Stimulated activated CD4-positive, alpha-beta T cell treated with anti-CD3 and anti-CD28 coated beads, TNF-alpha, amount 100 ng/mL, for 24 hours (primary cell): ENCODE measurements around the gene KCNIP4.

Source experiments
- DNase-seq, 3 experiments: peaks; one replicate each; pipeline ENCODE4 v3.0.0-alpha.2; 2020; ENCODE audit warnings: low read depth in 3 of 3

KCNIP4 gene

DNA sequence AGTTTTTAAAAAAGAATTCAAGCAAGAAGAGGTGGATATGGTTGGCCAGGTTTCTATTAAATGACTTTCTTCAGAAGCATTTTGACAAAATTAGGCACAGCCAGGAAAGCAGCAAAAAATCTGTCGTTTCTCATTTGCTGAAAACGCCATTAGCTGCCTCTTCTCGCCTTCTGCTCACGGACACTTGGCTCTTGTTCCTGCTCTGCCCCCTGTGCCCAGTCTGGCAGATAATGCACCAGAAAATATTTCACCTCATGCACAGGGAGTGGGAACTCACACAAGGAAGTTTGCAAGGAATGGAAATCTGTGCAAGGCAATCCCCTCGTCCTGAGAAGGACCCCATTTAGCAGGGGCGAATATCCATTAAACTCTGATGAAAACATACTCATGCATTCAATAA lies 988.3 kb downstream of the KCNIP4 start:
- no peak for DNase-seq

DNA sequence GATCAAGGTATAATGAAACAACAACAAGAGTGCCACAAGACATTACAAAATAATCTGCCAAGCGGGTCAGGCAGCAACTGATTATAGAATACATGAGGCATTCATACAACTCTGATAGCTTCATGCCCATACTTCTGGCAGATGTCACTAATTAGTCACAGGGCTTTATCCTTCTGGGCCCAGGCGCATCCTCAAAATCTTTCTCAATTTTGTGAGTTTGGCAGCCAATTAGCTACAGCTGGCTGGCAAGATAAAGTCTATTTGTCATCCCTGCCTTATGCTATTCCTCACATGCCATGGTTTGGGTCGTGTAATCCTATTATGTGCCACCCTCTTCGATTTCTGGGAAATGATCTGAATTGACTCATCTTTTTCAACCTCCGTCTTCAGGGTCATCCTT lies 994.0 kb downstream of the KCNIP4 start:
- DNase-seq: no peak

DNA sequence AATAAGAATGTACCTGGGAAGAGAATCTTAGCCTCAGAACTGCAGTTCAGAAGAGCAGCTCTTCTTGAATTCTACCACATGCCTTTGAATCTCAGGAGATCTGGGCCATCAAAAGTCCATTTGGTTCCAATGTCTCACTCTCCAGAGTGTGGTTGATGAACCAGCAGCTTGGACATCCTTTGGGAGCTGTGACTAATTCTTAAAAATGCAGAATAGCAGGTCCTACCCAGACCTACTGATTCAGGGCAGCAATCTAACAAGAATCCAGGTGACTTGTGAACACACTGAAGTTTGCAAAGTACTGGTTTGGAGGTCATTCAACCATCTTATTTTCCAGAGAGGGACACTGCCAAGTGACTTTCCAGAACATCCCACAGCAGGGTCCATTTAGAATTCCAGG lies 1003.6 kb downstream of the KCNIP4 start:
- DNase-seq: no peak

DNA sequence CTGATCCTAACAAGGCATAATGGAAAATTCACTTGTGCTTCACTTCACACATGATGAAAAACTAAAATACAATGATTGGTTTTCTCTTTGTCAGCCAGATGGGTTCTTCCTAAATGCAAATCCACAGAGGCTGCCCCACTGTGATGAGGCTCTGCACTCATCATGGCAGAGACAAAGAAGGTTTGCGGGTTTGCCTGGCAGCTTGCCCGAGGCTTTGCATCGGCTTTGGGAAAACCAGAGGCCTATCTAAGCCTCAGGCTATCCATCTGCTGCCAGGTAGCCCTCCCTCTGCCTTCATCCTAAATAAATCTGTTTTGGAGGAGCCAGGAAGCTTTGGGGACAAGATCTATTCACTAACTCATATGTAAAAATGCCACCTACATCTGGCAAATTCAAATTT lies 1004.1 kb downstream of the KCNIP4 start:
- DNase-seq: no peak

DNA sequence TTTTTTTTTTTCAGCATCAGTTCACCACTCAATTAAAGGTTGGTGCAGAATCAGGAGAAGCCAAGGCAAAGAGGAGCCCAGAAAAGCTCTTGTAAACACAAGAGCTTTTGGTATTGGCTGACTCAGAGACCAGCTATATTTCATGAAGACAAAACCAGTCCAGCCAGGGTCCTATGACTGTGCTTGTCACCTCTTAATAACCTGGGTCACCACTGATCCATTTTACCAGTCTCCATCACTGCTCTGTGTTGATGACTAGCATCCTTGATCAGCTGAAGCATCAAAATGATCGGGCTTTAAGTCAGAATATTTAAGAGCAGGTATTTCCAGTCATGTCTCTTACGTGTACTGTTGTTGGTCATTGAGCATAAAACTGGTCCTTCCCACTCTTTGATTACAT lies 1010.4 kb downstream of the KCNIP4 start:
- DNase-seq: no peak

DNA sequence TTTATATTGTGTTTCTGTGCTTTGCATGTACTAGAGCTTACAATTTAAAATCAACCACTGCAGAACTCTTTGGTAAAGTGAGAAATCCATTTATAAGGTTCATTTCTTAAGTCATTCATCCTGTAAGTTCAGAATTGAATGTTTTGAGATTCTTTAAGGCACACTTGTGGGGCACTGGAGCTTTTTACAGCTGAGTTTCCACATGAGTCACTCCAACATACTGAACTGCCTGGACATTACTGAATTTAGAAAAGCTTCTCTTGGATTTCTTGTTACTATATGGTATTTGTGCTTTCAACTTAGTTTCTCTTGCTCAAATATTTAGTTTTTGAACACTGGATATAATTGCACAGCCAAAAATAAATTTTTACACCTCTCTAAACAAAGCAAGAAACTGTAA lies 1022.0 kb downstream of the KCNIP4 start:
- no peak for DNase-seq

DNA sequence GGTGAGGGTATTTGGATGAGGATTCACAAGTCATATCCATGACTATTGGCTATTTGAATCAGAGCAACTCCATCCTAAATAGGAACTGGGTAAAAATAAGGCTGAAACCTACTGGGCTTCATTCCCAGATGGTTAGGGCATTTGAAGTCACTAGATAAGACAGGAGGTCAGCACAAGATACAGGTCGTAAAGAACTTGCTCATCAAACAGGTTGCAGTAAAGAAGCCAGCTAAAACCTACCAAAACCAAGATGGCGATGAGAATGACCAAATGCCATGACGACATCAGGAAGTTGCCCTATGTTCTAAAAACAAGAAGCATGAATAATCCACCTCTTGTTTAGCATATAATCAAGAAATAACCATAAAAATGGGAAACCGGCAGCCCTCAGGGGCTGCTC lies 1023.4 kb downstream of the KCNIP4 start:
- no peak for DNase-seq

DNA sequence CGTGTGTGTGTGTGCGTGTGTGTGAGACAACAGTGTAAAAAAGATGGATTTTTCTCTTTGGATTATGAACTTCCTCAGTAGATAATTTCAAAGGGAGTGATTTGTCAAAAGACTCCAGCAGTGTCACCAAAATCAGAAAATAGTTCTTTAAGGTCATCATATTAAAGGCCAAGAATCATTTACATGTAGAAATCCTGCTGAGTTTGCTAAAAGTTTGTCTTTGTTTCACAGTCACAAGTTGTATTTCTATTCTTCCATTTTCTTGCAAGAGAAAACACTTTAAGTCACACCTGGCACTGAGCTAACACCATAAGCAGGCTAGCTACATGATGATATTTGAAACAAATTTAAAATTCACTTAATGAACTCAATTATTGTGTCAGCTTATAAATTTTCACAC lies 1025.6 kb downstream of the KCNIP4 start:
- no peak for DNase-seq

DNA sequence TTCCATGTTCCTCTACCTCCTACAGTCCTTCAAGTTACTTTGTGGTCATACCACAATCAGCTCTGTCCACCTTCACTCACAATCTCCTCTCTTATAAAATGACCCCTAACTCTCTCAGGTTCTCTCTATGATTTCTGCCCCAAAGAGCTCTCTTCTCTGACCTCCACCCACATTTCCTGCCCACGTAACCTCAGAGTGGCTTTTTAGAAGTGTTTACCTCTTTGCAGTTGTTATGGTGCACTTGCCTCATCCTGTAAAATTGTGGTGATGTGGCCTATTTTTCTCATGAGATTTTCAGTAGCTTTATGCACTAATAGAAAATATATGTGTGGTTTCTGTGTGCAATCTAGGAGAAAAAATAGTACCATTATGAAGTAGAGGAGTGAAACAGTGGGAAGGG lies 1032.5 kb downstream of the KCNIP4 start:
- no peak for DNase-seq

DNA sequence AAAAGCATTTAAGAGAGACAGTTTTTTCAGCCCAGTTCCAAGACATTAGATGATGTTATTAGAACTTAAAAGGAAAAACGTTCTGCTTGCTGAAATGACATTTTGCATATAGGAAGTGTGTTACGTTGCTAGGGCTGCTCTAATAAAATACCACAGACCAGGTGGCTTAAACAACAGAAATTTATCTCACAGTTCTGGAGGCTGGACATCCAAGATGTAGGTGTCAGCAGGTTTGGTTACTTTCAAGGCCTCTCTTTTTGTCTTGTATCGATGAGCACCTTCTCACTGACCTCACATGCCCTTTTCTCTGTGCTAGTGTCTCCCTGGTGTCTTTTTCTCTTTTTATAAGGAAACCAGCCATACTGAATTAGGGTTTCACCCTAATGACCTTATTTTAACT lies 1043.6 kb downstream of the KCNIP4 start:
- no peak for DNase-seq

DNA sequence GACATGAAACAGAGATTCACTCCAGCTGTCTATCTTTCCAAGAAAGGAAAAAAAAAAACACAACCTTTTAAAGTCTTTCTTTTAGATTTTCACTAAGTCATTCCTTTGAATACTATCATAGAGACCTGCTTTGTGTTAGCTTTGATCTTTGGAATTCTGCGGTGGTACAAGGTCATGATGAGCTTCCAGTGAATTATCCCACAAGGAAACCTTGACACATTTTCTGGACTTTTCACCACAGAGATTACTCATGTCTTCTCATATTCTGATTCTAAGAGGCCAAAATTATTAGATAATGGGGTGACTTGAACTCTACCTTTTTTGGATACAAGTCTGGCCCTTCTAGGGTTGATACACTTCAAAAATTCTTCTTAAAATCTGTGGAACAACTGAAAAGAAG lies 1046.7 kb downstream of the KCNIP4 start:
- no peak for DNase-seq

DNA sequence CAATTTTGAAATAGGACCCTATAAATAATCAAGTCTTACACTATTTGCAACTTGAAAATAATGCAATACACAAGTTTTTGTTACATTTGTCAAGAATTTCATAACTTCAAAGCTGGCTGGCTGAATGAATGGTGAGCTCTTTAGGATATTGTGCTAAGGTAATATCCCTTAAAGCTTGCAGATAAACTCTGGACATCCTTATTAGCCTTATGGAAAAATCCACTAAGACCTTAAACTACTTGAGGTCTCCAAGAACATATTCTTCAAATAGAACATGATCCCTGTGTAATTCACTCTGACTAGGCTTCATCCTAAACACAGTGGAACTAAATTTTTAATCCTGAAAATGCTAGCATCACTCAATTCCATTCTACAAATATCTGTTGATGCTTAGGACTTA lies 1049.0 kb downstream of the KCNIP4 start:
- DNase-seq: no peak

DNA sequence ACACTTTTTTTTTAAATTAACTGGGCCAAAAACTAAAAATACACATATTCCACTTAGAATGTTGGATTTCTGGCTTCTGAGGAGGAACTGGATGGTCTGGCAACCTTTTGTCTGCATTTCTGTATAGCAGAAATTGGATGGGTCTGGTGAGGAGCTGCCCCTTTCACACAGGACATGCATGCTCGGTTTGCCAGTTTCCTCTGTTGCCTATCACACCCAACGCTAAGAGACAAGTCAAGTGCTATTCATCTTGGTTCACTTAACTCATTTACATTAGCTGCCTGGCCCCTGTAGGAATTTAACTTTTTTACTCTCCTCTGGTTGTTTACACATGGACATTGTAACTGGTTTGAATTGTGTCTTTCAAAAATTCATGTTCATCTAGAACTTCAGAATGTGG lies 1052.6 kb downstream of the KCNIP4 start:
- no peak for DNase-seq

DNA sequence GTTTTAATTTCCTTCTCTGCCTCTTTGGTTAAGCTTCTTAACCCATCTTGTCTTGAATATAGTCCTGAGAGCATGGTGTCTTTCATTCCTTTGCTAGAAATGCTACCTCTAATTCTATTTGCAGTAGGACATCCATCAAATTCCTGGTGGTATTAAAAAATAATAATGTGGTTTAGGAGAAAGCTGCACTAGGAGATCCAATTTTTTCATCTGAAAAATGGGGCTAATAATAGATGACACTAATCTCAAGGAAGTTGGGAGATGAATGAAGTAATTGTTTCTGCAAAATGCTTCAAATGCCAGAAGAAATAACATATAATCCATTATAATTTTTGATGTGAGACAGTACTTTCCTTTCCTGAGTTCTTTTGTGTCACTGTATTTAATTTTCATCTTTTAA lies 1053.4 kb downstream of the KCNIP4 start:
- DNase-seq: no peak

DNA sequence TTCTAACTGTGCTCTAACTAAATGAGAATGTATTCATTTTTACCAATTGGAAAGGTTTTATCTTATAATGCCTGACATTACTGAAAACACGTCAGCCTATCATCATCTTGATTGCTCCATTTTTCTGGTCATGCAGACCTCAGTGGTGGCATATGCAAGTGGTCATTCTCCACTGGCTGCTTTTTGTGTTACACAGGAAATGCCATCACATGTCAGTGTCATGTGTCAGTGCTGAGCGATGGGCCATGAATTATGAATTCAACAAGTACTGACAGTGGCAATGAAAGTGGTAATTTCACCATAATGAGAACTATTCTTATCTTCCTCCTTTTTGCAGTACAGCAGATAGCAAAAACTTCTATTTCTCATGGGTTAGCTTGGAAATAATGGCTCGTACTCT lies 1057.8 kb downstream of the KCNIP4 start:
- no peak for DNase-seq

DNA sequence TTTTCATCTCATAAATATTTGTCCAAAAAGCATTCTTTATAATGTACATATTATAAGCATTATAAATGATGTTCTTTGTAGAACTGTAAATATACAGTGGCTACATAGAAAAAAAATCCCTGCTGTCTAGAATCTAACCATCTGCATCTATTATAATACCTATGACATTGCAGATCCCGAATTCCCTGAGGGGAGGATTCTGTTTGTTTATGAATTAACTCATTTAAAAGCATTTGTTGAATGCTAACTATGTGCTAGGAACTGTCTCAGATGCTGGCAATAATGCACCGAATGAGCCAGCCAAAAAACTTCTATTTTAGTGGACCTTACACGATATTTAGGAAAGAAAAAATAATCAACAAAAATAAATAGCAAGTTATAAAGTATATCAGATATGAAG lies 1058.7 kb downstream of the KCNIP4 start:
- no peak for DNase-seq

DNA sequence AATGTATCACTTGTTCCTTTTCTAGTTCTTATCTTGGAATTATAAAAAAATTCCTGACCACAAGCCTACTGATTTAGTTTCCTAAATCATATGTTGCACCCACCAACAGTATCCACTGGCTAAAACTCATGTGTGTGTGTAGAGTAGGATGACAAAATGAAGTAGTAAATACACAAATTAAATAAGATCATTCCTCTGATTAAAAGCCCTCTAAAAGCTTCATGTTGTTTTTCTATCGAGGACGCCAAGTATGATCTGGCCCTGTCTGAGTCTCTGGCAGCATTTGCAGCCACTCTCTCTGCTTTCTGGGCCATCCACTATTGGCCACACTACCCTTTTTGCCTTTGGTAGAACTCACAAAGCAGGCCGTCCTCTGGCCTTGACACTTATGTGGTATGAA lies 1064.9 kb downstream of the KCNIP4 start:
- DNase-seq: no peak

DNA sequence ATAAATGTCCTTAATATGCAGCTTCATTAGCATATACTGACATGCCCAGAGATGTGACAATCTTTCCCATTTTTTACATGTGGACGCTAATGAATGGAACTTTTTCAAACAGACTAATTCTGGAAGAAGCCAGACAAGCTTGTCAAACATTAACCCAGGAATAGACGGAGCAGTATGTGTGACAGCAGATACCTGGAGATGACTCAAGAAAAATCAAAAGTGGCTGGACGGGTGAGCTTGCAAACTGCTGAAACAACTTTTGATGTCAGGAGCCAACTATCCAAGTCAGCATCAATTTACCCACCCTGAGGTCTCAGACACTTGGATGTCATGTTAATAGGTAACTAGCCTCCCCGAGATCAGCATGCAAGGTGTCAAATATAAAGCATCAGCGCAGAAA lies 1065.3 kb downstream of the KCNIP4 start:
- no peak for DNase-seq

DNA sequence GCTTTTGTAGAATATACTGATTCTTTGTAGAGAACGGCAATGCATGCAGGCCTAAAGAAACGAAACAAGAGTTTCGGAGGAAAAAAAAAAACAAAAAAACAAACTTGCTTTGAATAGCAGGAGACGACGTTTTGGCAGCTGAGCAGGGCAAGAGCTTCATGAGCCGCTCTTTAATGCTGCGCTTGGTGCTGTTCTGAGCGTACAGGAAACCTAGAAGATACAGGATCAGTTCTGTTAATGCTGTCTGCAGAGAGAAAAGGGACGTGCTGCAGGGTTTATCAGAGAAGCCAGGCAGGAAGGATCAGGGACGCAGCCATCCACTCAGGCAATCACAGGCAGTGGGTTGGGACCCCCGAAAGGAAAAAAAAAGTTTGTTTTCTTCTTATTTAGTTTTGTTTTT lies 1066.1 kb downstream of the KCNIP4 start:
- DNase-seq: no peak

DNA sequence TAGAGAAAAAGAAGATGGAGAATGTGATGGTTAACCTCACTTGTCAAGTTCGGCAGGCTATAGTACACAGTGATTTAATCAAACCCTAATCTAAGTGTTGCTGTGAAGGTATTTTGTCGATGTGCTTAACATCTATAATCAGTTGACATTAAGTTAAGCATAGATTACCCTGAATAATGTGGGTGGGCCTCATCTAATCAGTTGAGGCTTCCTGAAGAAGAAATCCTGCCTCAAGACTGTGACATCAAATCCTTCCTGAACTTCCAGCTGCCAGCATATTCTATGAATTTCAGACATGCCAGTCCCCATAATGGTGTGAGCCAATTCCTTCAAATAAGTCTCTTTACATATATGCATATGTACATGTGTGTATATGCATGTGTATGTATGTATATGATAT lies 1066.9 kb downstream of the KCNIP4 start:
- no peak for DNase-seq

DNA sequence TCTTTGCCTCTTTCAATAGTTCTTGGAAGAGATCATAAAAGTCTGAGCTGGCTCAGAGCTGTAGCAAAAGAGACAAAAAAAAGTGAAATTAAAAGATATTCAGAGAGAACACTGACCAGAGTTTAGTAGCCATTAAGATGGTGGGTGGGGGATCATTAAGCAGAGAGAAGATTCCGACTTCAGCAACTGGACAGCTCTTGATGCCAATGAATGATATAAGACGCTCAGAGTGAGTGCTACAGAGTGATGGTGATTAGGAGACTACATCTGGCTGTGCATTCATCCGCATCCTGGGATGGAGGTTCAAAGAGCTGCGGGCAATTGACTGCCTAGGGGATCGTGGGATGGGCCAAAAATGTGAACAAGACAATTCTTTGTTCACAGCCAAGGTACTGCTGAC lies 1069.8 kb downstream of the KCNIP4 start:
- no peak for DNase-seq

DNA sequence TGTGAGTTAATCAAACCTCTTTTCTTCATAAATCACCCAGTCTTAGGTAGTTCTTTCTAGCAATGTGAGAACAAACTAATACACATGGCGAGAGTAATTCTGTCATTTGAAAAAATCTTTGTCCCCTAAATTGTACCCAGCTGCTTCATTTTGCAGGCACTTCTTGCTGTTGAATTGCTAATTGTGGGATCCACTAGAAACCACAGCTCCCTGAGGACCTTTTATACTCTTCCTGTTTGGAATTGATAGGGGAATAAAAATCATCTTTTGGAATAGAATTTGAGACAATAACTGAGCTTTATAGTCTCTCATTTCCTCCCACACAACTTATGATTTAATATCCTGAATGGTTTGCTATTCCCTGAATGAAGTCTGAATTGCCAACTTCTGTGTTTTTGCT lies 1078.1 kb downstream of the KCNIP4 start:
- no peak for DNase-seq

DNA sequence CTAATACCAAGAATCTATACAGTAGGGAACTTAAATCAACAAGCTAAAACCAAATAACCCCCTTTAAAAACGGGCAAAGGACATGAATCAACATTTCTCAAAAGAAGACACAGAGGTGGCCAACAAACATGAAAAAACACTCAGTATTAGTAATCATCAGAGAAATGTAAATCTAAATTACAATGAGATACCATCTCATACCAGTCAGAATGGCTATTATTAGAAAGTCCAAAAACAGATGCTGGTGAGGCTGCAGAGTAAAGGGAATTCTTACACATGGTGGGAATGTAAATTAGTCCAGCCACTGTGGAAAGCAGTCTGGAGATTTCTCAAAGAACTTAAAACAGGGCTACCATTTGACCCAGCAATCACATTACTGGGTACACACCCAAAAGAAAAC lies 1080.5 kb downstream of the KCNIP4 start:
- DNase-seq: no peak

DNA sequence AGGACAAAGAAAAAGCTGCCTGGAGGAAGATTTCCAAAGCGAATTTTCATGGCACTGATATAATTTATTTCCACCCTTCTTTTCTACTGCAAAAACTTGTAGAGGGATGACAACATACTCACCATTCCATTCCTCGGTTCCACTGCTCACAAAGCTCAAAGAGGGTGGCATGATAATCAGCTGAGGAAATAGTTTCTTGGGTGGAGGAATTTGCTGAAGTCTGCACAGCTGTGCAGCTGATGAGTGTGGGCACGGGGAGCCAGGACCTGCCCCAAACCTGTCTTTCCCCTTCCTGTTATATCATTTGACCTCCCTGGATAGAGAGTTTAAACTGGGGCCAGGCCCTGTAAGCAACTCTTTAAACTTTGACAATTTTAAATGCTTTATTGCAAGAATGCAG lies 1087.7 kb downstream of the KCNIP4 start:
- DNase-seq: no peak

DNA sequence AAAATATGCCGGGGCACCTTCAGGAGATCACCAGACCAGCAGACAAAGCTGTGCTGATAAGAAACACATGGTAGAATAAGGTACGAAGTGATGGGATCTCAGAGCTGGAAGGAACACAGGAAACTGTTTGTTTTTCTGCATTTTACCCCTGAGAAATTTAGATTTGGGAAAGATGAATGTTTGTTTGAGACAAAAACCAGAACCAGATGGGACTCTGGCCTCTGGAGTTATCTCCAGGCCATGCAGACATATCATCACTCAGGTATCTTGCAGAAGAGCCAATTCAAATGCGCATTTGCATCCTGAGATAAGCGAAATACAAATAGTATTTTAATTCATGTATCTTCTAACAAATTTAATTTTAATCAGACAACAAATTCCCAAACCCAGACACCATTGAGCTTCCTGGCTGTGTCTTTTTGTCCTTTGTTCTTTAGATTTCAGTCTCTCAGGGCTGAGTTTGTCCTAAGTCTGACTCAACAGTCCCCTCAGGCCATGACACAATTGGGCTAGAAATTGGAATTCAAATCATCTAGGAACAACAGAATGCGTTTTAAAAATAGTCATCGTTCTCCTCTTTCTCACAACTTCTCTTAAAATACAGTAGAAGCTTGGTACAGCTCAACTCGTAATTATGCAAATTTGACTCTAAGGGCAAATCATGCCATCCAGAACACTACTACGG lies 1089.3 kb downstream of the KCNIP4 start:
- DNase-seq: no peak
